IPS-18c (cell line): ENCODE results near the gene GABRG3.

Source experiments
- H3K4me3 ChIP-seq: 2 replicates; pipeline ENCODE4 v1.7.0; 2013; ENCODE audit warnings: low read depth, mild to moderate bottlenecking, low read length, moderate library complexity; ENCODE audit not compliant: insufficient read depth
- H3K9me3 ChIP-seq: one replicate; pipeline ENCODE4 v1.6.1; 2013; ENCODE audit warnings: mild to moderate bottlenecking, low read length, moderate library complexity; ENCODE audit not compliant: control insufficient read depth, insufficient read depth

The GABRG3 gene

DNA sequence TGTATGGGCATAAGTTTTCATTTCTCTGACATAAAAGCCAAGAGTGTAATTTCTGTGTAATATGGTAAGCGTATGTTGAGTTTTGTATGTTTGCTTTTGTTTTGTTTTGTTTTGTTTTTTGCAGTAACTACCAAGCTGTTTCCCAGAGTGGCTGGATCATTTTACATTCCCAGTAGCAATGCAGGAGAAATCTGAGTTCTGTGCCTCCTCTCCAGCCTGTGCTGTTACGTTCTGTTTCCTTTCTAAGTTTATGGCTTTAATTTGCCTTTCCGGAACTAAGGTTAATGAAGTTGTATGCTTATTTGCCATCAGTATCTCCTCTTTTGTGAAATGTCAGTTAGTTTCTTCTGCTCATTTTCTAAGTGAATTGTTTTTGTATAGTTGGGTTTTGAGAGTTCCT lies 307.8 kb downstream of the GABRG3 start:
- H3K4me3 ChIP-seq: no peak overlapping the region
- H3K9me3 ChIP-seq: no peaks in the 10 kb centered on the region

DNA sequence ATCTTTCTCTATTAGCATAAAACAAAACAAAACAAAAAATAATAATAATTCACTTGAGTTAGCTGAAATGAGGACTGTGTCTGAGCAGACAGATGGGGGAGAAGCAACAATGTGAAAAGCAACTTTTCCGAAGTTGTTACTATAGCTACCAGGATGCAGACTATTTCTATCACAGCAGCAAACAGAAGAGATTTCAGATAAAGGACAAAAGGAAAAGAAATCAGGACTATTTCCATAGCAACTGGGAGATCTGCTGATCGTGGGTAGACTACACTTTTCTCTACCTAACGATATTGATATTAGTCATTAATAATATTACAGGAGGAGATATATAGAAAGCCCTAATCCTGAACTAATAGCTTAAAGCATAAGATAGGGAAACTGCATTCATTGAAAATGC lies 321.7 kb downstream of the GABRG3 start:
- no peak overlapping the region for H3K4me3 ChIP-seq
- no peaks in the 10 kb centered on the region for H3K9me3 ChIP-seq

DNA sequence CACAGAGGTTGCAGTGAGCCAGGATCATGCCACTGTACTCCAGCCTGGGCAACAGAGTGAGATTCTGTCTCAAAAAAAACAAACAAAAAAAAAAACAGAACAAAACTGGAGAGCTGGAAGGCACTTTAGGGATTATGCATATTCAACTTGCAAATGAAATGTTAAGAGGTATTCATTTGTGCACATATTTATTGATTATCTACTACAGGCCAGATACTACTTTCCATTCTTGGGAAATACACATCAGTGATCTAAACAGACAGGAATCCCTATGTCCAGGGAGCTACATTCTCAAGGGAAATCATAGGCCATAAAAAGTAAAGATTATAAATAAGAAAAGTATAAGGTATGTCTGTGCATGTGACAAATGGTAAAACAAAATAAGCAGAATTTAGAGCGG lies 322.6 kb downstream of the GABRG3 start:
- Histone ChIP-seq H3K9me3 (no peaks in the 10 kb centered on the region), H3K4me3 (no peak overlapping the region)

DNA sequence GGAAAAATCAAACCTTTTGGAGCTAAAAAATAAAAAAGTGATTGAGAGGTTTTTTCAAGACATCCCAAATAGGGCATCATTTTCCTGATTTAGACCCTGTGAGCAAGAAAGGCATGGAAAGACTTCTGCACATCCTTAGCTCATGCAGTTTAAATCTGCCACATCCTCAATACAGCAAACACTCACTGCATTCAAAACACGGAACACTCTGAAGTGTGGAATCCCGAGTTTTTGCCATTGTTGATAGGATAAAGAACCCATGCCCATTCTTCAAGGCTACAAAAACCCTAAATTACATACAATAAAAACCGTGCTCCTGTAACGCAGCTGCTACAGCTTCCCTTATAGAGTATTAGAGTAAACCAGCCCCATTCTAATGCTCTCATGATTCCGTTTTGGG lies 346.8 kb downstream of the GABRG3 start:
- Histone ChIP-seq H3K4me3 (no peak overlapping the region), H3K9me3 (peaks cover 2% of the 10 kb centered on the region)

- Histone ChIP-seq H3K9me3 (no peaks in the 10 kb centered on the region), H3K4me3 (no peak overlapping the region)
Observed at GRCh38 chr15:27323801-27324200, 352.8 kb downstream of the GABRG3 start.

GRCh38 chr15:27324886-27325615 lies 354.1 kb downstream of the GABRG3 start:
- H3K9me3 ChIP-seq: no peaks in the 10 kb centered on the region
- no peak overlapping the region for H3K4me3 ChIP-seq

DNA sequence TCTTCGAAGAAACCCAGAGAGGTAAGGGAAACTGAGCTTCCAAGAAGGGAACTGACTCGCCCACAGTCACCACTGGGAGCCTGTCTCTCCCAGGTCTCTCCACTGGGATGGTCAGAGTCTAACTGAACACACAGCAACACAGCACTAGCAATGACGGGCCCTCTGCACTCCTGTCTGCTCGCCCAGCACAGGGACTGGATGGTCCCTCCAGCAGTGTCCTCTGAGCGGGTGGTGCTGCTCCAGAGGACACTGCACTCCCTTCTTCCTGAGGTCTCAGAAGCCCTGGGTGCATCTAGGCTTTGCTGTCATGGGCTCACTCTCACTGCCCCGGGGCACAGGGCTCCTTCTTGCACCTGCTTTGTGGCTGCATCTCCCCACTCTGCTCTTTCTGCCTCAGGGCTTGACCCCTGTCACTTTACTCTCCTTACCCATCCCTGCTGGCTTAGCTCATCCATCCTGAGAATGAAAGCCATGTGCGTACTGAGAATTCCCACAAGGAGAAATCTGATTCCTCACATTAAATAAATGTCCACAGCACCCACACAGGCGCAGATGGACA lies 356.6 kb downstream of the GABRG3 start:
- no peaks in the 10 kb centered on the region for H3K9me3 ChIP-seq
- H3K4me3 ChIP-seq: no peak overlapping the region

DNA sequence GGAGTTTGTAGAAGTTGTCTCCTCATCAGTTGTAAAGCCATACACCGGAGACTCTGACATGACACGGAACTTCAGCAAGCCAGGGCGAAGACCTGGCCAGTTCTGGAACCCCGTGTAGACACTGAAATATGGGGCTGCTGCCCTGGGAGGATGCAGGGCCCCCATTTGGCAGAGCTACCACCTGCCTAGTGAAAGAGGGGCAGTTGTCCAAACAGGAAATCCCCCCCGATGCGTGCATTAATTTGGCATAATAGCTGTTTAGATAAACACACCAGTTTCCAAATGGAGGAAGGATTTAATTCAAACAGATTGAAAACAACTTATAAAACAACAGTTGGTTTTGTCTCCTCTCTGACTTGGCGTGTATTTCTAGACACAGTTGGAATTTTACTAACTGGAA lies 357.2 kb downstream of the GABRG3 start:
- no peak overlapping the region for H3K4me3 ChIP-seq
- no peaks in the 10 kb centered on the region for H3K9me3 ChIP-seq

GRCh38 chr15:27328608-27329007 lies 357.6 kb downstream of the GABRG3 start:
- no peaks in the 10 kb centered on the region for H3K9me3 ChIP-seq
- no peak overlapping the region for H3K4me3 ChIP-seq

GRCh38 chr15:27330326-27330725 lies 359.3 kb downstream of the GABRG3 start:
- Histone ChIP-seq H3K4me3 (no peak overlapping the region), H3K9me3 (no peaks in the 10 kb centered on the region)

GRCh38 chr15:27336676-27337075 lies 365.7 kb downstream of the GABRG3 start:
- Histone ChIP-seq H3K4me3 (no peak overlapping the region), H3K9me3 (no peaks in the 10 kb centered on the region)

- Histone ChIP-seq H3K9me3 (no peaks in the 10 kb centered on the region), H3K4me3 (no peak overlapping the region)
Observed at GRCh38 chr15:27339138-27339537, 368.2 kb downstream of the GABRG3 start.

DNA sequence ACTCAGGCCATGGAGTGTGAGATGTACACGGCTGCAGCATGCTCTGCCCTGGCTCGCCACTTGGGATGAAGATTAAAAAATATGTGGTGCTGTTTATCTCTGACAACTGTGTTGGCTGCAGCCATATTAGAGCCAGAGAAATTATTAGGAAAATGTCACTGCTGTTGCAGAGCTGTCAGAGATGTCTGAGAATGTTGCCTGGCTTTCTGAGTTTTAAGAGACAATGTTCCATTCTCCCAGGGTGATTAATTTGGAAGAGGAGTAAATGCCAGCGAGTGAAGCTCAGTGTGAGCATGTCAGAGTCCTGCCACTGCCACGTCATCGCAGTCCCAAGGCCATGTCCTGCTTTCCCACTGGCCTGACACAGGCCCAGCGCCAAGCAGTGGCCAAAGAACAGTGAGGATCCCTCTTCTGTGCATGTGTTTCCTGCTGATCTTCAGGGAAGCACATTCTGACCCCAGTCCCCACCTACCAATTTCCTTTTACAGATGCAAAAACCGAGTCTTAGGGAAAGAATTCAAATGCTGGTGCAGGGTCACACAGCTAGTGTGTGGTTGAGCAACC lies 370.9 kb downstream of the GABRG3 start:
- Histone ChIP-seq H3K4me3 (no peak overlapping the region; the same call in 1 of the 2 replicates), H3K9me3 (peaks cover 3% of the 10 kb centered on the region)

DNA sequence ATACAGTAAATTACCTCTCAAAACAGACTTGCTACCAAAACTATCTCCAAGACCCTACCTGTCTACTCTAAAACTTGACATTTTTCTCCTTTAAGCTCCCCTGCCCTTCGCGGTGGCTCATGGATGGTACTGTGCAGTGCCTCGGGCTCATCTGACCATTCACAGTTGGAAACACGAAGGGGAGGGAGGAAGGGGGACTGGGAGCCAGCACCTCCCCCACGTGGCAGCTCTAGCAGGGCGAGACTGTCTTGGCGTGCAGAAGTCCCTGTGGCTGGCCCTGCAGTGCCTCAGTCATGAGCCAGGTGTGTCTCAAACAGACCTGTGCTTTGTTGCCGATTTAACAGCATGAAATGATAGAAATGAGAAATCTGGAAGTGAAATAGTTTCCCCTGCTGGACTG lies 372.0 kb downstream of the GABRG3 start:
- Histone ChIP-seq H3K4me3 (no peak overlapping the region), H3K9me3 (peaks cover 3% of the 10 kb centered on the region)

GRCh38 chr15:27352136-27352535 lies 381.2 kb downstream of the GABRG3 start:
- no peaks in the 10 kb centered on the region for H3K9me3 ChIP-seq
- H3K4me3 ChIP-seq: no peak overlapping the region

- Histone ChIP-seq H3K9me3 (no peaks in the 10 kb centered on the region), H3K4me3 (no peak overlapping the region)
Observed at GRCh38 chr15:27353856-27354255, 382.9 kb downstream of the GABRG3 start.

- peaks cover 2% of the 10 kb centered on the region for H3K9me3 ChIP-seq
- H3K4me3 ChIP-seq: no peak overlapping the region
Observed at GRCh38 chr15:27358751-27359434, 387.9 kb downstream of the GABRG3 start.

- Histone ChIP-seq H3K9me3 (peaks cover 2% of the 10 kb centered on the region), H3K4me3 (no peak overlapping the region)
Observed at GRCh38 chr15:27359586-27359985, 388.6 kb downstream of the GABRG3 start.
